H9 (cell line): ENCODE results near the gene MCRIP1. TPM values are rescaled to one million over a fixed set of nuclear protein-coding genes. Genes with fewer than 3 reads are reported as not detected.

Source experiments
- DNase-seq: peaks from one replicate; pipeline ENCODE4 v3.0.0-alpha.2; 2017
- H2AFZ ChIP-seq: one replicate; pipeline ENCODE4 v1.6.1; 2013; ENCODE audit warnings: mild to moderate bottlenecking, low read length, control low read depth, moderate library complexity
- H2AK5ac ChIP-seq: 2 replicates; pipeline ENCODE4 v1.6.1; 2013; ENCODE audit warnings: low read length, control low read depth, mixed read lengths; ENCODE audit not compliant: insufficient read length
- H2BK120ac ChIP-seq: one replicate; pipeline ENCODE4 v1.6.1; 2013; ENCODE audit warnings: low read depth, mild to moderate bottlenecking, low read length, control low read depth, inconsistent platforms; ENCODE audit not compliant: poor library complexity, severe bottlenecking
- H2BK12ac ChIP-seq: 2 replicates; pipeline ENCODE4 v1.6.1; 2013; ENCODE audit warnings: low read length, control low read depth, mixed read lengths, low read depth; ENCODE audit not compliant: insufficient read length
- H2BK15ac ChIP-seq: 2 replicates; pipeline ENCODE4 v1.6.1; 2013; ENCODE audit warnings: low read depth, low read length, control low read depth
- H2BK20ac ChIP-seq: one replicate; pipeline ENCODE4 v1.6.1; 2013; ENCODE audit warnings: low read depth, mild to moderate bottlenecking, low read length, control low read depth, inconsistent platforms; ENCODE audit not compliant: poor library complexity, severe bottlenecking
- H2BK5ac ChIP-seq: 2 replicates; pipeline ENCODE4 v1.6.1; 2013; ENCODE audit warnings: low read length, control low read depth, mixed read lengths; ENCODE audit not compliant: insufficient read length
- H3K14ac ChIP-seq: 2 replicates; pipeline ENCODE4 v1.6.1; 2013; ENCODE audit warnings: low read length, control low read depth; ENCODE audit not compliant: insufficient read depth
- H3K18ac ChIP-seq: 2 replicates; pipeline ENCODE4 v1.6.1; 2013; ENCODE audit warnings: low read depth, mild to moderate bottlenecking, mixed read lengths, low read length, control low read depth; ENCODE audit not compliant: insufficient read length
- H3K23ac ChIP-seq: 2 replicates; pipeline ENCODE4 v1.6.1; 2013; ENCODE audit warnings: low read length, control low read depth, mixed read lengths, low read depth; ENCODE audit not compliant: insufficient read length
- H3K23me2 ChIP-seq: 2 replicates; pipeline ENCODE4 v1.6.1; 2013; ENCODE audit warnings: low read depth, mild to moderate bottlenecking, mixed read lengths, low read length, control low read depth; ENCODE audit not compliant: insufficient read length, poor library complexity, severe bottlenecking
- H3K27ac ChIP-seq: 2 replicates; pipeline ENCODE4 v1.5.1; 2013; ENCODE audit warnings: low read length, control low read depth, mixed read lengths, low read depth; ENCODE audit not compliant: insufficient read length
- H3K27me3 ChIP-seq: 2 replicates; pipeline ENCODE4 v1.6.1; 2013; ENCODE audit warnings: low read length, control low read depth, inconsistent platforms; ENCODE audit not compliant: insufficient read depth
- H3K4ac ChIP-seq: 2 replicates; pipeline ENCODE4 v1.6.1; 2013; ENCODE audit warnings: low read depth, mild to moderate bottlenecking, control low read depth, inconsistent platforms, low read length, moderate library complexity
- H3K4me1 ChIP-seq: 2 replicates; pipeline ENCODE4 v1.6.1; 2013; ENCODE audit warnings: low read length, control low read depth, inconsistent platforms; ENCODE audit not compliant: insufficient read depth
- H3K4me2 ChIP-seq: 2 replicates; pipeline ENCODE4 v1.6.1; 2013; ENCODE audit warnings: low read length, control low read depth, mixed read lengths; ENCODE audit not compliant: insufficient read length, insufficient read depth
- H3K56ac ChIP-seq: 2 replicates; pipeline ENCODE4 v1.6.1; 2013; ENCODE audit warnings: low read depth, mild to moderate bottlenecking, mixed read lengths, low read length, control low read depth; ENCODE audit not compliant: insufficient read length
- H3K79me1 ChIP-seq: 2 replicates; pipeline ENCODE4 v1.6.1; 2013; ENCODE audit warnings: low read depth, mild to moderate bottlenecking, moderate library complexity, low read length, control low read depth, inconsistent platforms; ENCODE audit not compliant: insufficient read depth, poor library complexity, severe bottlenecking
- H3K79me2 ChIP-seq: 2 replicates; pipeline ENCODE4 v1.6.1; 2013; ENCODE audit warnings: low read length, control low read depth, inconsistent platforms; ENCODE audit not compliant: insufficient read depth
- H3K9ac ChIP-seq: 2 replicates; pipeline ENCODE4 v1.6.1; 2013; ENCODE audit warnings: low read length, control low read depth, mixed read lengths; ENCODE audit not compliant: insufficient read length; ENCODE audit errors: extremely low read depth
- H3K9me3 ChIP-seq: one replicate; pipeline ENCODE4 v1.6.1; 2013; ENCODE audit warnings: low read depth, low read length, inconsistent platforms; ENCODE audit not compliant: control insufficient read depth
- H3T11ph ChIP-seq: one replicate; pipeline ENCODE4 v1.6.1; 2013; ENCODE audit warnings: mild to moderate bottlenecking, low read length, control low read depth, inconsistent platforms
- H4K20me1 ChIP-seq: one replicate; pipeline ENCODE4 v1.6.1; 2013; ENCODE audit not compliant: control insufficient read depth, insufficient read length, insufficient read depth
- H4K5ac ChIP-seq: 2 replicates; pipeline ENCODE4 v1.6.1; 2013; ENCODE audit warnings: low read depth, mild to moderate bottlenecking, mixed read lengths, low read length, control low read depth; ENCODE audit not compliant: insufficient read length
- H4K8ac ChIP-seq: replicated peaks from 2 replicates; pipeline ENCODE4 v1.6.1; 2013; ENCODE audit warnings: low read length, control low read depth, mixed read lengths, low read depth; ENCODE audit not compliant: insufficient read length
- H4K91ac ChIP-seq: 2 replicates; pipeline ENCODE4 v1.6.1; 2013; ENCODE audit warnings: low read depth, mild to moderate bottlenecking, moderate library complexity, mixed read lengths, low read length, control low read depth; ENCODE audit not compliant: insufficient read length
- H3K27ac Mint-ChIP-seq, 3 experiments: 2 replicates in 2 of 3; 3 replicates in 1 of 3; pipeline ENCODE4 v1.8.0; 2020 to 2021; ENCODE audit warnings: mixed read lengths in 3 of 3, mild to moderate bottlenecking in 1 of 3, moderate library complexity in 1 of 3
- H3K27me3 Mint-ChIP-seq: 2 replicates; pipeline ENCODE4 v1.8.0; 2021; ENCODE audit warnings: low read depth, mild to moderate bottlenecking, moderate library complexity, mixed read lengths
- H3K36me3 Mint-ChIP-seq, 3 experiments: 2 replicates in 2 of 3; 3 replicates in 1 of 3; pipeline ENCODE4 v1.8.0; 2020 to 2021; ENCODE audit warnings: low read depth in 3 of 3, mixed read lengths in 3 of 3; ENCODE audit not compliant: insufficient read depth in 1 of 3
- H3K4me1 Mint-ChIP-seq, 2 experiments: 2 replicates each; pipeline ENCODE4 v1.8.0; 2020; ENCODE audit warnings: mixed read lengths in 2 of 2
- H3K4me3 Mint-ChIP-seq, 2 experiments: 2 replicates in 1 of 2; 3 replicates in 1 of 2; pipeline ENCODE4 v1.8.0; 2020 to 2021; ENCODE audit warnings: mild to moderate bottlenecking in 2 of 2, mixed read lengths in 2 of 2, moderate library complexity in 1 of 2
- H3K9me3 Mint-ChIP-seq, 2 experiments: 2 replicates in 1 of 2; 3 replicates in 1 of 2; pipeline ENCODE4 v1.8.0; 2020; ENCODE audit warnings: mild to moderate bottlenecking in 2 of 2, mixed read lengths in 2 of 2, moderate library complexity in 1 of 2
- CTCF ChIP-seq: fragments of 200-600 bp; sonication (generic); conservative IDR thresholded peaks from 3 replicates; pipeline ENCODE4 v1.8.0; 2021; ENCODE audit warnings: antibody characterized with exemption, mild to moderate bottlenecking
- WGBS: extraction: QIAGEN DNeasy Blood & Tissue Kit; methylation state at CpG from one replicate; pipeline ENCODE4 v1.1.7; 2013; ENCODE audit warnings: missing lambda C conversion rate, low lambda C conversion rate, mixed read lengths; ENCODE audit not compliant: insufficient read length; ENCODE audit errors: extremely low coverage; 5-methylcytosine and 5-hydroxymethylcytosine counted together
- total RNA-seq: library from RNA; stranded (reverse); gene quantifications from 2 replicates; pipeline ENCODE4 v1.2.1, GENCODE V29; 2021

MCRIP1 gene
- total RNA-seq, 1 experiment from 2014 or later = 118 TPM

DNA sequence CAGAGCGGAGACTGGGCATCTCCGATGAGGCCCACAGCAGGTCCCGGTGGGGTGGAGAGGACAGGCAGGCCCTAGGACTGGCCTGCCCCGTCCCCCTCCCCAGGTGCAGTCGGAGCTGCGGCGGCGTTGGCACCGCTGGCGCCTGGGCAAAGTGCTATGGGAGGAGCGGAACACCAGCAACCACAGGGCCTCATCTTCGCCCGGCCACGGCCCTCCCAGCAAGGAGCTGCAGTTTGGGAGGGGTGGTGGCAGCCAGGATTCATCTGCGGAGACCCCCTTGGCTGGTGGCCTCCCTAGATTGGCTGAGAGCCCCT lies 19.8 kb downstream of the MCRIP1 start:
- H4K20me1 ChIP-seq = no peaks in the 10 kb centered on the region
- H2BK5ac ChIP-seq = no peak overlapping the region
- no peaks in the 10 kb centered on the region for H3K4me1 ChIP-seq
- no peak overlapping the region for H2BK15ac ChIP-seq
- H4K5ac ChIP-seq = no peak overlapping the region
- H4K8ac ChIP-seq = no peak overlapping the region
- no peak overlapping the region for H3K4me2 ChIP-seq
- Mint-ChIP-seq H3K27me3 (peaks cover 25% of the 10 kb centered on the region), H3K36me3 (no peaks in the 10 kb centered on the region), H3K4me1 (peaks cover 0 to 5% of the 10 kb centered on the region in 2 experiments; a peak in 1 of 4 replicates), H3K9me3 (no peaks in the 10 kb centered on the region; a peak in 2 of 5 replicates), H3K27ac (no peak overlapping the region), H3K4me3 (no peak overlapping the region)
- no peaks in the 10 kb centered on the region for H3K27me3 ChIP-seq
- no peaks in the 10 kb centered on the region for H3K79me1 ChIP-seq
- H3K4ac ChIP-seq = no peak overlapping the region
- H3K79me2 ChIP-seq = no peaks in the 10 kb centered on the region
- no peak for TF ChIP-seq CTCF
- no peak overlapping the region for H3K56ac ChIP-seq
- H2BK12ac ChIP-seq = no peak overlapping the region
- H3K14ac ChIP-seq = no peak overlapping the region; the same call in 1 of the 2 replicates
- H2BK20ac ChIP-seq = no peak overlapping the region
- no peak overlapping the region for H3K27ac ChIP-seq
- no peak overlapping the region for H2AK5ac ChIP-seq
- H3K9me3 ChIP-seq = no peaks in the 10 kb centered on the region
- no peak overlapping the region for H3K23ac ChIP-seq
- no peak overlapping the region for H4K91ac ChIP-seq
- no peak overlapping the region for H3K9ac ChIP-seq
- no peaks in the 10 kb centered on the region for H3K23me2 ChIP-seq
- no CpG with 5 or more reads among the region's 15 CpGs for WGBS
- H2BK120ac ChIP-seq = no peak overlapping the region
- DNase-seq = no peak
- no peak overlapping the region for H3T11ph ChIP-seq
- no peak overlapping the region for H3K18ac ChIP-seq
- no peak overlapping the region for H2AFZ ChIP-seq
